K562 (cell line): Measurements from ENCODE around the gene PLAC9. TPM values are rescaled to one million over a fixed set of nuclear protein-coding genes. Genes with fewer than 3 reads are reported as not detected.
A peak's percentile ranks its signal among the peaks of the same experiment; 100 is the strongest.

ENCODE experiments used
- ATAC-seq: fragments of 200-7000 bp; cut with Tn5 transposase; 3 replicates; pipeline ENCODE4 v1.9.1; 2020; ENCODE audit warnings: moderate library complexity
- BruUV-seq: library from RNA; stranded (reverse); fragments of 400-500 nt; replicated peaks from 2 replicates; lab custom pipeline; 2021; lab: Mats Ljungman, UMichigan
- CTCF ChIA-PET: fragments of 300-600 bp; formaldehyde crosslinking; extraction: SDS; loops from one replicate; lab custom pipeline; 2021; ENCODE audit warnings: low intra/inter-chr PET ratio; lab: Yijun Ruan, JAX
- POLR2A ChIA-PET: fragments of 300-600, 350-650 bp; sonication (Branson Sonifier 250); formaldehyde crosslinking; extraction: SDS; loops from one replicate; lab custom pipeline; 2021; ENCODE audit warnings: antibody characterized with exemption, inconsistent platforms; lab: Yijun Ruan, JAX
- DNase-seq, 4 experiments: peaks; one replicate each; pipeline versions ENCODE4 v3.0.0 to v3.0.0-alpha.2; 2011 to 2018; ENCODE audit warnings: low spot score in 3 of 4, mixed read lengths in 3 of 4; ENCODE audit errors: extremely low read depth in 1 of 4
- FAIRE-seq: peaks from 2 replicates; lab custom pipeline; 2011; peaks lifted over from hg19 to GRCh38; lab: Jason Lieb, UNC
- H2AFZ ChIP-seq: 2 replicates; pipeline ENCODE4 v1.6.0; 2011; ENCODE audit warnings: low read depth, low read length, control low read depth, inconsistent platforms
- H3K27ac ChIP-seq: fragments of 200-600 bp; 3 replicates; pipeline ENCODE4 v1.8.0; 2011; ENCODE audit warnings: low read depth, mild to moderate bottlenecking, control low read depth, inconsistent platforms, low read length, moderate library complexity, mixed read lengths; ENCODE audit errors: extremely low read depth
- H3K27me3 ChIP-seq, 2 experiments: fragments of 300-600 bp in 1 of 2; 2 replicates in 1 of 2; 3 replicates in 1 of 2; pipeline versions ENCODE4 v1.6.0 to v1.8.0; 2011; ENCODE audit warnings: inconsistent platforms in 2 of 2, low read length in 2 of 2, mild to moderate bottlenecking in 1 of 2, mixed read lengths in 1 of 2, moderate library complexity in 1 of 2; ENCODE audit not compliant: control insufficient read depth in 2 of 2, insufficient read depth in 2 of 2
- H3K36me3 ChIP-seq: fragments of 300-600 bp; 3 replicates; pipeline ENCODE4 v1.8.0; 2011; ENCODE audit warnings: mild to moderate bottlenecking, low read length, inconsistent platforms; ENCODE audit not compliant: control insufficient read depth, insufficient read depth
- H3K4me1 ChIP-seq, 2 experiments: fragments of 200-600 bp in 1 of 2; replicated peaks in 1 of 2; 2 replicates in 1 of 2; 3 replicates in 1 of 2; pipeline versions ENCODE4 v1.5.1 to v1.8.0; 2011; ENCODE audit warnings: inconsistent platforms in 2 of 2, low read length in 2 of 2, mild to moderate bottlenecking in 1 of 2, mixed read lengths in 1 of 2, moderate library complexity in 1 of 2; ENCODE audit not compliant: control insufficient read depth in 2 of 2, insufficient read depth in 2 of 2
- H3K4me2 ChIP-seq: 2 replicates; pipeline ENCODE4 v1.6.1; 2011; ENCODE audit warnings: low read length, control low read depth, inconsistent platforms, mixed read lengths; ENCODE audit not compliant: insufficient read depth
- H3K4me3 ChIP-seq: fragments of 200-600 bp; sonication (generic), shearing (Covaris generic); 2 replicates; pipeline ENCODE4 v1.5.1; 2016; ENCODE audit warnings: control low read depth, inconsistent platforms
- H3K79me2 ChIP-seq: fragments of 200-600 bp; 3 replicates; pipeline ENCODE4 v1.8.0; 2011; ENCODE audit warnings: low read length, inconsistent platforms; ENCODE audit not compliant: control insufficient read depth, insufficient read depth
- H3K9ac ChIP-seq, 2 experiments: 2 replicates each; pipeline versions ENCODE4 v1.6.0 to v1.6.1; 2011; ENCODE audit warnings: low read depth in 2 of 2, low read length in 2 of 2, control low read depth in 1 of 2, inconsistent platforms in 1 of 2, mild to moderate bottlenecking in 1 of 2, mixed read lengths in 1 of 2; ENCODE audit not compliant: insufficient read depth in 1 of 2
- H3K9me1 ChIP-seq: one replicate; pipeline ENCODE4 v1.6.0; 2011; ENCODE audit warnings: inconsistent platforms, mild to moderate bottlenecking, low read length, moderate library complexity; ENCODE audit not compliant: control insufficient read depth, insufficient read depth
- H3K9me3 ChIP-seq: replicated peaks from 2 replicates; pipeline ENCODE4 v1.5.1; 2011; ENCODE audit warnings: low read depth, low read length, inconsistent platforms; ENCODE audit not compliant: control insufficient read depth, insufficient read depth
- H4K20me1 ChIP-seq: replicated peaks from 2 replicates; pipeline ENCODE4 v1.6.1; 2011; ENCODE audit warnings: low read length, inconsistent platforms, mixed read lengths; ENCODE audit not compliant: control insufficient read depth, insufficient read depth
- CHAMP1 ChIP-seq: fragments of 450-650 bp; IDR thresholded peaks from 2 replicates; pipeline ENCODE4 v1.6.1; 2016; ENCODE audit warnings: mild to moderate bottlenecking
- CHD4 ChIP-seq: fragments of 200-600 bp; sonication (generic); IDR thresholded peaks from 3 replicates; pipeline ENCODE4 v1.6.1; 2012; ENCODE audit warnings: low read depth, mild to moderate bottlenecking, mixed read lengths, low read length, inconsistent platforms; ENCODE audit not compliant: insufficient read depth, insufficient replicate concordance, poor library complexity, severe bottlenecking
- NFIX ChIP-seq: fragments of 250-450 bp; sonication (Bioruptor Pico); IDR thresholded peaks from 2 replicates; pipeline ENCODE4 v1.4.0; 2020; ENCODE audit warnings: low read depth, mild to moderate bottlenecking, moderate library complexity
- POLR2G ChIP-seq: fragments of 200-400 bp; formaldehyde crosslinking; IDR thresholded peaks from 2 replicates; pipeline ENCODE4 v1.6.1; 2017; ENCODE audit warnings: low read depth, mild to moderate bottlenecking, antibody characterized with exemption, low read length, moderate library complexity
- ZC3H11A ChIP-seq: IDR thresholded peaks from 2 replicates; pipeline ENCODE4 v1.6.1; 2012; ENCODE audit warnings: low read depth, low read length, improper control_type of control experiment
- ZC3H4 ChIP-seq: sonication (generic); formaldehyde crosslinking; IDR thresholded peaks from 2 replicates; pipeline ENCODE4 v1.9.0; 2021; ENCODE audit warnings: missing genetic modification reagents, borderline replicate concordance
- ZNF121 ChIP-seq: sonication (generic); formaldehyde crosslinking; conservative IDR thresholded peaks from 2 replicates; pipeline ENCODE4 v1.8.0; 2022; ENCODE audit warnings: missing genetic modification reagents
- WGBS: fragments of 100-300 bp; shearing (Covaris generic); methylation state at CpG from one replicate; pipeline ENCODE4 v1.1.6; 2016; ENCODE audit warnings: low coverage, mixed read lengths; ENCODE audit not compliant: insufficient coverage; ENCODE audit errors: missing lambda C conversion rate; 5-methylcytosine and 5-hydroxymethylcytosine counted together
- in situ Hi-C: fragments of 300-500 bp; cut with MboI; formaldehyde crosslinking; loops from 4 replicates; pipeline ENCODE4 v1.15.0; 2018; ENCODE audit warnings: inconsistent platforms, mixed read lengths
- intact Hi-C: fragments of 100-400 bp; cut with micrococcal nuclease; formaldehyde crosslinking; loops from 2 replicates; pipeline ENCODE4 v1.14.2; 2022
- polyA plus RNA-seq, 8 experiments: library from polyadenylated mRNA; depleted of rRNA in 4 of 8; stranded (reverse) in 5 of 8; unstranded in 3 of 8; fragments of >200 nt; fragmentation: Nextera tagmentation in 2 of 8; fragmentation: Illumina TruSeq in 1 of 8; extraction: Ambion mirVana in 2 of 8; extraction: Trizol in 1 of 8; gene quantifications; 2 replicates each; pipeline versions ENCODE4 v1.2.1 to v1.2.3, GENCODE V29; 2011 to 2014; ENCODE audit warnings: inconsistent platforms in 1 of 8, missing spikeins in 1 of 8
- total RNA-seq, 7 experiments: library from RNA; depleted of rRNA in 6 of 7; stranded (reverse); fragments of >200 nt in 6 of 7; fragmentation: Illumina TruSeq in 2 of 7; extraction: Trizol in 2 of 7; gene quantifications; 2 replicates each; pipeline versions ENCODE4 v1.2.1 to v1.2.3, GENCODE V29; 2011 to 2021; ENCODE audit warnings: low replicate concordance in 1 of 7

The PLAC9 gene
- total and polyA plus RNA-seq, 9 of the 15 experiments (the other 6 are each of a cell fraction or from before 2014, with no cell fraction given), result not detected

DNA sequence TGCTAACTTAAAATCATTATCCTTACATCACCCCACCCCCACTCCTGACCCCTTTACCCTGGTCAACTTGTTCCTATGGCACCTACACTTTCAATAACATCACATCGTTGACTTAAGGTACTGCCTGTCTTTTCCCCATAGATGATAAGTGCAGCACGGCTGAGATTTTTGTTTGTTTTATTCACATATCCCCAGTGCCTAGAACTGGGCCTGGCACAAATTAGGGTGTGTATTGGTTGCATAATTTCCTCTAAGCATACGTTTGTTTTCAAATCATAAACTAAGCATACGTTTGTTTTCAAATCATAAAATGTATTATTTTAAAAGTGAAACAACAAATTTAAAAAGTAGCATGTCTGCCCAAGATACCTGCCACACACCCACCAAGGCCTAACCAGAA, 37.5 kb downstream of the PLAC9 start (continued):
- TF ChIP-seq CHAMP1 (no peak), POLR2G (no peak), CHD4 (no peak), ZNF121 (CRISPR knock-in tag) (no peak), ZC3H11A (no peak)

GRCh38 chr10:80170641-80171040, 38.1 kb downstream of the PLAC9 start:
- Histone ChIP-seq H3K9ac (0 out of 4 replicates have a peak overlapping the region, but pooled peaks of 1 of the 2 experiments have one; percentile 37), H3K36me3 (peaks cover 71% of the 10 kb centered on the region; the same call in 2 of the 3 replicates), H2AFZ (no peak overlapping the region), H3K4me1 (peaks cover 0 to 9% of the 10 kb centered on the region in 2 experiments; a peak in 1 of 5 replicates), H3K27ac (no peak overlapping the region), H3K9me1 (peaks cover 8% of the 10 kb centered on the region), H3K79me2 (peaks cover 10% of the 10 kb centered on the region; the same call in 1 of the 3 replicates), H3K27me3 (no peaks in the 10 kb centered on the region), H3K4me3 (no peak overlapping the region), H3K9me3 (no peaks in the 10 kb centered on the region), H4K20me1 (peaks cover 4% of the 10 kb centered on the region; the same call in 1 of the 2 replicates), H3K4me2 (no peak overlapping the region)
- DNase-seq (no peak), FAIRE-seq (no peak), ATAC-seq (no peak)
- in situ Hi-C loops (no loop called here), intact Hi-C loops (no loop called here)
- CTCF ChIA-PET, result no interaction called here
- TF ChIP-seq NFIX (CRISPR knock-in tag) (no peak), ZC3H4 (CRISPR knock-in tag) (0 out of 2 replicates have a peak, but pooled peaks have one; percentile 32)
- WGBS, result 92% methylated on average over 6 of the region's 10 CpGs
- POLR2A ChIA-PET, result interaction anchor here (2.0 kb wide), 1 partner anchor 33 kb away, joined by 5 read pairs; no protein-coding TSS in a partner anchor
- BruUV-seq, result no TSS peak
